Measurements from ENCODE around the gene OR10R2. TPM values are rescaled to one million over a fixed set of nuclear protein-coding genes. Genes with fewer than 3 reads are reported as not detected.
"Not testable (repeated sequence)": the region's sequence is repeated elsewhere in the genome, so short reads cannot be mapped to it uniquely, and the experiment has no call there.

OR10R2 gene
- not detected in 2 replicates for total RNA-seq
- long read RNA-seq = 0 reads

- H3K27me3 Mint-ChIP-seq (ENCODE audit: unreplicated experiment) = no peaks in the 10 kb centered on the region
- TF ChIP-seq, protein P1, sequence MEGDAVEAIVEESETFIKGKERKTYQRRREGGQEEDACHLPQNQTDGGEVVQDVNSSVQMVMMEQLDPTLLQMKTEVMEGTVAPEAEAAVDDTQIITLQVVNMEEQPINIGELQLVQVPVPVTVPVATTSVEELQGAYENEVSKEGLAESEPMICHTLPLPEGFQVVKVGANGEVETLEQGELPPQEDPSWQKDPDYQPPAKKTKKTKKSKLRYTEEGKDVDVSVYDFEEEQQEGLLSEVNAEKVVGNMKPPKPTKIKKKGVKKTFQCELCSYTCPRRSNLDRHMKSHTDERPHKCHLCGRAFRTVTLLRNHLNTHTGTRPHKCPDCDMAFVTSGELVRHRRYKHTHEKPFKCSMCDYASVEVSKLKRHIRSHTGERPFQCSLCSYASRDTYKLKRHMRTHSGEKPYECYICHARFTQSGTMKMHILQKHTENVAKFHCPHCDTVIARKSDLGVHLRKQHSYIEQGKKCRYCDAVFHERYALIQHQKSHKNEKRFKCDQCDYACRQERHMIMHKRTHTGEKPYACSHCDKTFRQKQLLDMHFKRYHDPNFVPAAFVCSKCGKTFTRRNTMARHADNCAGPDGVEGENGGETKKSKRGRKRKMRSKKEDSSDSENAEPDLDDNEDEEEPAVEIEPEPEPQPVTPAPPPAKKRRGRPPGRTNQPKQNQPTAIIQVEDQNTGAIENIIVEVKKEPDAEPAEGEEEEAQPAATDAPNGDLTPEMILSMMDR (IDR thresholded peaks at IDR 0.05) = no peak
- H3K27ac Mint-ChIP-seq (ENCODE audit: unreplicated experiment) = no peak within 1 kb of the TSS
- H3K4me1 Mint-ChIP-seq (ENCODE audit: unreplicated experiment) = no peaks in the 10 kb centered on the region
- H3K4me3 Mint-ChIP-seq (ENCODE audit: unreplicated experiment) = no peak within 1 kb of the TSS
- no peaks in the 10 kb centered on the region for H3K9me3 Mint-ChIP-seq (ENCODE audit: unreplicated experiment)
- no peaks in the 10 kb centered on the region for H3K36me3 Mint-ChIP-seq (ENCODE audit: unreplicated experiment)
- DNase-seq (ENCODE audit: extremely low spot score, unreplicated experiment) = no peak
Measured at GRCh38 chr1:158471920-158472319, at the start of gene OR10R2. TSS of gene OR10R2 (plus strand) at chr1:158472220. CDS start at chr1:158472326, 106 bp downstream.

GRCh38 chr1:158425027-158425426 lies 47.0 kb upstream of the OR10R2 start:
- Mint-ChIP-seq H3K27me3 (ENCODE audit: unreplicated experiment) (no peaks in the 10 kb centered on the region), H3K4me1 (ENCODE audit: unreplicated experiment) (no peaks in the 10 kb centered on the region), H3K9me3 (ENCODE audit: unreplicated experiment) (no peaks in the 10 kb centered on the region), H3K36me3 (ENCODE audit: unreplicated experiment) (no peaks in the 10 kb centered on the region), H3K4me3 (ENCODE audit: unreplicated experiment) (no peak overlapping the region), H3K27ac (ENCODE audit: unreplicated experiment) (no peak overlapping the region)
- DNase-seq (ENCODE audit: extremely low spot score, unreplicated experiment) = no peak
- TF ChIP-seq, protein P1 (IDR thresholded peaks at IDR 0.05) = no peak

GRCh38 chr1:158426137-158426536 lies 45.9 kb upstream of the OR10R2 start, which contains the start of gene OR10K2:
TSS of gene OR10K2 (minus strand) at chr1:158426237. CDS start at chr1:158420866, 5,371 bp downstream.
- no peaks in the 10 kb centered on the region for H3K27me3 Mint-ChIP-seq (ENCODE audit: unreplicated experiment)
- no peaks in the 10 kb centered on the region for H3K36me3 Mint-ChIP-seq (ENCODE audit: unreplicated experiment)
- no peaks in the 10 kb centered on the region for H3K9me3 Mint-ChIP-seq (ENCODE audit: unreplicated experiment)
- no peak for DNase-seq (ENCODE audit: extremely low spot score, unreplicated experiment)
- no peaks in the 10 kb centered on the region for H3K4me1 Mint-ChIP-seq (ENCODE audit: unreplicated experiment)
- H3K4me3 Mint-ChIP-seq (ENCODE audit: unreplicated experiment) = no peak within 1 kb of the TSS
- H3K27ac Mint-ChIP-seq (ENCODE audit: unreplicated experiment) = no peak within 1 kb of the TSS
- TF ChIP-seq, protein P1 (IDR thresholded peaks at IDR 0.05) = no peak

- H3K9me3 Mint-ChIP-seq (ENCODE audit: unreplicated experiment); H3K4me1 Mint-ChIP-seq (ENCODE audit: unreplicated experiment); H3K27me3 Mint-ChIP-seq (ENCODE audit: unreplicated experiment); H3K36me3 Mint-ChIP-seq (ENCODE audit: unreplicated experiment); DNase-seq (ENCODE audit: extremely low spot score, unreplicated experiment); H3K27ac Mint-ChIP-seq (ENCODE audit: unreplicated experiment); H3K4me3 Mint-ChIP-seq (ENCODE audit: unreplicated experiment): not testable (repeated sequence)
Measured at GRCh38 chr1:158430163-158430562, 41.9 kb upstream of the OR10R2 start.

GRCh38 chr1:158434741-158435140 lies 37.3 kb upstream of the OR10R2 start:
- no peaks in the 10 kb centered on the region for H3K27me3 Mint-ChIP-seq (ENCODE audit: unreplicated experiment)
- H3K4me3 Mint-ChIP-seq (ENCODE audit: unreplicated experiment) = no peak overlapping the region
- TF ChIP-seq, protein P1 (IDR thresholded peaks at IDR 0.05) = no peak
- peaks cover 3% of the 10 kb centered on the region for H3K9me3 Mint-ChIP-seq (ENCODE audit: unreplicated experiment)
- no peaks in the 10 kb centered on the region for H3K36me3 Mint-ChIP-seq (ENCODE audit: unreplicated experiment)
- DNase-seq (ENCODE audit: extremely low spot score, unreplicated experiment) = no peak
- H3K4me1 Mint-ChIP-seq (ENCODE audit: unreplicated experiment) = no peaks in the 10 kb centered on the region
- H3K27ac Mint-ChIP-seq (ENCODE audit: unreplicated experiment) = no peak overlapping the region

- H3K9me3 Mint-ChIP-seq (ENCODE audit: unreplicated experiment) = no peaks in the 10 kb centered on the region
- DNase-seq (ENCODE audit: extremely low spot score, unreplicated experiment) = no peak
- H3K4me1 Mint-ChIP-seq (ENCODE audit: unreplicated experiment) = no peaks in the 10 kb centered on the region
- H3K27ac Mint-ChIP-seq (ENCODE audit: unreplicated experiment) = no peak overlapping the region
- TF ChIP-seq, protein P1 (IDR thresholded peaks at IDR 0.05) = no peak
- no peaks in the 10 kb centered on the region for H3K36me3 Mint-ChIP-seq (ENCODE audit: unreplicated experiment)
- H3K4me3 Mint-ChIP-seq (ENCODE audit: unreplicated experiment) = no peak overlapping the region
- H3K27me3 Mint-ChIP-seq (ENCODE audit: unreplicated experiment) = no peaks in the 10 kb centered on the region
Measured at GRCh38 chr1:158445376-158445775, 26.6 kb upstream of the OR10R2 start.
